OCI-LY1 (cell line): ENCODE measurements around the gene ATP6V1A.

ENCODE experiments used
- H2AFZ ChIP-seq: fragments of 200-600 bp; sonication (generic), shearing (Covaris generic); 2 replicates; pipeline ENCODE4 v1.6.0; 2014; ENCODE audit warnings: antibody characterized with exemption, mild to moderate bottlenecking, low read length
- H3F3A ChIP-seq: fragments of 200-600 bp; sonication (generic), shearing (Covaris generic); 2 replicates; pipeline ENCODE4 v1.6.0; 2014; ENCODE audit warnings: mild to moderate bottlenecking, antibody characterized with exemption, low read length, moderate library complexity; ENCODE audit not compliant: insufficient read depth
- H3K27ac ChIP-seq: fragments of 200-600 bp; sonication (generic); 2 replicates; pipeline ENCODE4 v1.5.1; 2014; ENCODE audit warnings: low read length, mixed run types, mild to moderate bottlenecking, low read depth; ENCODE audit not compliant: poor library complexity, severe bottlenecking
- H3K27me3 ChIP-seq: fragments of 200-600 bp; sonication (generic); 2 replicates; pipeline ENCODE4 v1.6.0; 2014; ENCODE audit warnings: antibody characterized with exemption, mild to moderate bottlenecking, low read length, moderate library complexity; ENCODE audit not compliant: insufficient read depth
- H3K36me3 ChIP-seq: fragments of 200-600 bp; sonication (generic); 2 replicates; pipeline ENCODE4 v1.6.1; 2014; ENCODE audit warnings: mild to moderate bottlenecking, antibody characterized with exemption, low read length, moderate library complexity, mixed read lengths; ENCODE audit not compliant: insufficient read depth
- H3K4me1 ChIP-seq: fragments of 200-600 bp; sonication (generic); 2 replicates; pipeline ENCODE4 v1.5.1; 2014; ENCODE audit warnings: mild to moderate bottlenecking, low read length, moderate library complexity; ENCODE audit not compliant: insufficient read depth, severe bottlenecking
- H3K4me2 ChIP-seq: fragments of 200-600 bp; sonication (generic), shearing (Covaris generic); 2 replicates; pipeline ENCODE4 v1.6.1; 2014; ENCODE audit warnings: low read length
- H3K4me3 ChIP-seq: fragments of 200-600 bp; sonication (generic); 2 replicates; pipeline ENCODE4 v1.5.1; 2014; ENCODE audit warnings: low read length, low read depth, mild to moderate bottlenecking, mixed read lengths; ENCODE audit not compliant: poor library complexity, severe bottlenecking
- H3K79me2 ChIP-seq: fragments of 200-600 bp; shearing (Covaris generic); 2 replicates; pipeline ENCODE4 v1.6.1; 2016; ENCODE audit warnings: mixed run types, low read length, mixed read lengths; ENCODE audit not compliant: insufficient read depth
- H3K9ac ChIP-seq: fragments of 200-600 bp; sonication (generic), shearing (Covaris generic); 2 replicates; pipeline ENCODE4 v1.6.1; 2014; ENCODE audit warnings: mild to moderate bottlenecking, low read length, mixed read lengths
- H3K9me2 ChIP-seq: fragments of 200-600 bp; sonication (generic), shearing (Covaris generic); 2 replicates; pipeline ENCODE4 v1.6.1; 2014; ENCODE audit warnings: low read depth, mild to moderate bottlenecking, low read length, mixed read lengths
- H3K9me3 ChIP-seq: fragments of 200-600 bp; shearing (Covaris generic); 2 replicates; pipeline ENCODE4 v1.6.1; 2014; ENCODE audit warnings: low read length, mixed read lengths
- H4K20me1 ChIP-seq: fragments of 200-600 bp; sonication (generic), shearing (Covaris generic); 2 replicates; pipeline ENCODE4 v1.6.0; 2016; ENCODE audit warnings: mild to moderate bottlenecking, low read length; ENCODE audit not compliant: insufficient read depth
- CTCF ChIP-seq: fragments of 200-600 bp; sonication (generic), shearing (Covaris generic); IDR thresholded peaks from 2 replicates; pipeline ENCODE4 v1.5.1; 2017; ENCODE audit warnings: mild to moderate bottlenecking, antibody characterized with exemption, low read length, moderate library complexity, mixed read lengths
- EZH2 ChIP-seq: fragments of 200-600 bp; sonication (generic), shearing (Covaris generic); IDR thresholded peaks from 2 replicates; pipeline ENCODE4 v1.8.0; 2017; ENCODE audit warnings: borderline replicate concordance, mixed run types, mild to moderate bottlenecking, antibody characterized with exemption, low read length, moderate library complexity, mixed read lengths

Gene ATP6V1A

GRCh38 chr3:113736548-113737089 is 10.2 kb upstream of the ATP6V1A start:
- Histone ChIP-seq H2AFZ (no peak overlapping the region), H3K27me3 (no peaks in the 10 kb centered on the region), H3K4me2 (peak overlapping the region; percentile 10; the same call in 1 of the 2 replicates), H3K9me2 (no peaks in the 10 kb centered on the region), H3K79me2 (peaks cover 100% of the 10 kb centered on the region), H3K27ac (peak overlapping the region; percentile 45), H3K36me3 (peaks cover 47% of the 10 kb centered on the region), H3K4me3 (no peak overlapping the region), H3K9me3 (no peaks in the 10 kb centered on the region), H3K9ac (no peak overlapping the region), H3F3A (no peaks in the 10 kb centered on the region), H3K4me1 (peaks cover 55% of the 10 kb centered on the region), H4K20me1 (peaks cover 6% of the 10 kb centered on the region; the same call in 1 of the 2 replicates)
- TF ChIP-seq CTCF (peak; percentile 71), EZH2 (no peak)

- H3K36me3 ChIP-seq, result peaks cover 22% of the 10 kb centered on the region
- no peaks in the 10 kb centered on the region for H3K9me3 ChIP-seq
- H3K79me2 ChIP-seq, result peaks cover 96% of the 10 kb centered on the region
- H3F3A ChIP-seq, result no peaks in the 10 kb centered on the region
- H3K9ac ChIP-seq, result peak overlapping the region; percentile 2; the same call in 1 of the 2 replicates
- peak overlapping the region; percentile 49 for H3K4me2 ChIP-seq
- H3K27me3 ChIP-seq, result no peaks in the 10 kb centered on the region
- H3K4me3 ChIP-seq, result peak overlapping the region; percentile 8
- H3K27ac ChIP-seq, result peak overlapping the region; percentile 31
- peaks cover 6% of the 10 kb centered on the region; the same call in 1 of the 2 replicates for H4K20me1 ChIP-seq
- TF ChIP-seq CTCF (no peak), EZH2 (no peak)
- H3K4me1 ChIP-seq, result peaks cover 84% of the 10 kb centered on the region
- H3K9me2 ChIP-seq, result no peaks in the 10 kb centered on the region
- H2AFZ ChIP-seq, result no peak overlapping the region
These were observed 5.7 kb upstream of the ATP6V1A start for GRCh38 chr3:113741086-113741485.

- H3K36me3 ChIP-seq, result peaks cover 21% of the 10 kb centered on the region
- no peaks in the 10 kb centered on the region for H3K27me3 ChIP-seq
- H3K4me2 ChIP-seq, result peak overlapping the region; percentile 49
- peaks cover 3% of the 10 kb centered on the region; the same call in 1 of the 2 replicates for H4K20me1 ChIP-seq
- H3K79me2 ChIP-seq, result peaks cover 90% of the 10 kb centered on the region
- TF ChIP-seq CTCF (no peak), EZH2 (no peak)
- peak overlapping the region; percentile 2; the same call in 1 of the 2 replicates for H3K9ac ChIP-seq
- H3F3A ChIP-seq, result no peaks in the 10 kb centered on the region
- H3K9me2 ChIP-seq, result no peaks in the 10 kb centered on the region
- H3K9me3 ChIP-seq, result no peaks in the 10 kb centered on the region
- no peak overlapping the region for H2AFZ ChIP-seq
- H3K4me1 ChIP-seq, result peaks cover 79% of the 10 kb centered on the region
- peak overlapping the region; percentile 31 for H3K27ac ChIP-seq
- H3K4me3 ChIP-seq, result peak overlapping the region; percentile 8
These were observed 5.2 kb upstream of the ATP6V1A start for GRCh38 chr3:113741620-113742019.
